Type B pancreatic cell (in vitro differentiated cells): Measurements from ENCODE around the gene ATXN10. TPM values are rescaled to one million over a fixed set of nuclear protein-coding genes. Genes with fewer than 3 reads are reported as not detected.

Experiments
- DNase-seq: peaks from one replicate; pipeline ENCODE4 v3.0.0; 2021; ENCODE audit warnings: mixed read lengths; ENCODE audit not compliant: unreplicated experiment; ENCODE audit errors: extremely low spot score
- H3K27ac Mint-ChIP-seq: 2 replicates; pipeline ENCODE4 v1.8.0; 2021; ENCODE audit warnings: mild to moderate bottlenecking, mixed read lengths
- H3K27me3 Mint-ChIP-seq: 2 replicates; pipeline ENCODE4 v1.8.0; 2021; ENCODE audit warnings: mixed read lengths
- H3K36me3 Mint-ChIP-seq: 2 replicates; pipeline ENCODE4 v1.8.0; 2021; ENCODE audit warnings: mixed read lengths
- H3K4me1 Mint-ChIP-seq: one replicate; pipeline ENCODE4 v1.8.0; 2021; ENCODE audit warnings: mixed read lengths; ENCODE audit not compliant: unreplicated experiment
- H3K4me3 Mint-ChIP-seq: 2 replicates; pipeline ENCODE4 v1.8.0; 2021; ENCODE audit warnings: mild to moderate bottlenecking, mixed read lengths
- H3K9me3 Mint-ChIP-seq: 2 replicates; pipeline ENCODE4 v1.8.0; 2021; ENCODE audit warnings: mixed read lengths
- CTCF ChIP-seq: fragments of 200-600 bp; sonication (generic); conservative IDR thresholded peaks from 2 replicates; pipeline ENCODE4 v1.5.0; 2021; ENCODE audit warnings: antibody characterized with exemption, mild to moderate bottlenecking
- total RNA-seq: library from RNA; stranded (reverse); gene quantifications from 2 replicates; pipeline ENCODE4 v1.2.1, GENCODE V29; 2021; ENCODE audit warnings: low replicate concordance

The ATXN10 gene
- total RNA-seq, 1 donor from 2014 or later: 182 TPM

GRCh38 chr22:45832180-45832579, 160.5 kb downstream of the ATXN10 start:
- DNase-seq: no peak
- H3K36me3 Mint-ChIP-seq: peaks cover 19% of the 10 kb centered on the region
- H3K27ac Mint-ChIP-seq: no peak overlapping the region
- no peaks in the 10 kb centered on the region for H3K27me3 Mint-ChIP-seq
- H3K4me1 Mint-ChIP-seq: no peaks in the 10 kb centered on the region
- TF ChIP-seq CTCF: no peak
- peak overlapping the region; percentile 37 for H3K4me3 Mint-ChIP-seq
- H3K9me3 Mint-ChIP-seq: peaks cover 10% of the 10 kb centered on the region

GRCh38 chr22:45832959-45833580, 161.4 kb downstream of the ATXN10 start:
- Mint-ChIP-seq H3K4me3 (no peak overlapping the region), H3K27ac (no peak overlapping the region), H3K4me1 (peaks cover 1% of the 10 kb centered on the region), H3K9me3 (peaks cover 5% of the 10 kb centered on the region), H3K36me3 (peaks cover 12% of the 10 kb centered on the region), H3K27me3 (no peaks in the 10 kb centered on the region)
- DNase-seq: no peak
- TF ChIP-seq CTCF: no peak

DNA sequence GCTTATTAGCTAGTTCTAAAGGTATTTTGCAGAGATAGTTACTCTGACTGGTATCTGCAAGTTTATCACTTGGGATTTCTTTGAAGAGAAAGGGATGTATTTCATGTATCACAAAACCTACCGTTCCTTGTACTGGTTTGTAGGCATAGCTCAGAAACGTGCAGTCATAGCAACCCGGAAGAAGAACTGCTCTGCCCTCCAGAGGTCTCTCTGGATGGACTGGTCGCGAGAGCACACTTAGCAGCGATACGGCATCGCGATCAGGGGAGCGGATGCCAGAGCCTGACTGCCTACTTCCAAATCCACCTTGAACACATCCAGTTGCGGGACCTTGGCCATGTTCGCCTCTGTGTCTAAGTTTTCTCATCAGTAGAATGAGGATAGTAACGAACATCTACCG, 162.0 kb downstream of the ATXN10 start:
- no peak for TF ChIP-seq CTCF
- H3K4me1 Mint-ChIP-seq: peaks cover 4% of the 10 kb centered on the region
- no peak overlapping the region for H3K27ac Mint-ChIP-seq
- no peak for DNase-seq
- no peak overlapping the region for H3K4me3 Mint-ChIP-seq
- peaks cover 5% of the 10 kb centered on the region for H3K9me3 Mint-ChIP-seq
- peaks cover 12% of the 10 kb centered on the region for H3K36me3 Mint-ChIP-seq
- H3K27me3 Mint-ChIP-seq: no peaks in the 10 kb centered on the region

DNA sequence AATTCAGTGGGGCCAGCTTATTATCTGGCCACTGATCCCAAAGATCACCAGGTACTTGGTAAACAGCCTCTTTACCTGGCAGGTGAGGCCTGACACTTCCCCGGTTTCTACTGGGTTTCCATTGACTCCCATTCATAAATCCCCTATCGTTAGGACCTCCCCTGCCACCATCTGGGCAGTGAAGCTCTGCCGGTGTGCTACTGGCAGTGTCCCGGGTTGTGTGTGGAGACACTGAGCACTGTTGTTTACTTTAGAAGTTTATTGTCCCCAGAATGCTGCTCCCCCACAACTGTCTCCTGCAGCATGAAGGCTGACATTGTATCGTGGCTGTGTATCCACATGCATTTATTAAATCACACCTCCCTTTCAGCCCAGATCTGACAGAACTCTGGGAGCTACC, 162.6 kb downstream of the ATXN10 start:
- Mint-ChIP-seq H3K9me3 (peaks cover under 1% of the 10 kb centered on the region), H3K4me3 (no peak overlapping the region), H3K27ac (no peak overlapping the region), H3K36me3 (peaks cover 6% of the 10 kb centered on the region), H3K27me3 (no peaks in the 10 kb centered on the region), H3K4me1 (peaks cover 4% of the 10 kb centered on the region)
- no peak for DNase-seq
- TF ChIP-seq CTCF: no peak

- TF ChIP-seq CTCF: no peak
- no peak overlapping the region for H3K4me3 Mint-ChIP-seq
- no peaks in the 10 kb centered on the region for H3K27me3 Mint-ChIP-seq
- H3K4me1 Mint-ChIP-seq: peaks cover 4% of the 10 kb centered on the region
- peaks cover 3% of the 10 kb centered on the region for H3K36me3 Mint-ChIP-seq
- no peak overlapping the region for H3K27ac Mint-ChIP-seq
- DNase-seq: no peak
- no peaks in the 10 kb centered on the region for H3K9me3 Mint-ChIP-seq
Measured at GRCh38 chr22:45834795-45835194, 163.2 kb downstream of the ATXN10 start.
